ENCODE measurements around the gene TIGD3. TPM values are rescaled to one million over a fixed set of nuclear protein-coding genes. Genes with fewer than 3 reads are reported as not detected.
A peak's percentile ranks its signal among the peaks of the same experiment; 100 is the strongest.

Gene TIGD3
- total and polyA plus RNA-seq, 2 of the 13 experiments (the other 11 are each of a cell fraction or from before 2014, with no cell fraction given), result 0.49 to 4.9 TPM

- TF ChIP-seq NR1H2 (CRISPR knock-in tag; IDR thresholded peaks at IDR 0.05; ENCODE audit: borderline replicate concordance, low read depth) (no peak), SRY (CRISPR knock-in tag; IDR thresholded peaks at IDR 0.05) (no peak), AKAP8 (CRISPR knock-in tag; IDR thresholded peaks at IDR 0.05) (peak; percentile 71; the same call in 1 of the 2 replicates), ZNF460 (CRISPR knock-in tag; IDR thresholded peaks at IDR 0.05; ENCODE audit: borderline replicate concordance) (0 out of 2 replicates have a peak, but pooled peaks have one; percentile 15), HOXA7 (CRISPR knock-in tag; IDR thresholded peaks at IDR 0.05) (no peak), ZNF816 (CRISPR knock-in tag; IDR thresholded peaks at IDR 0.05; ENCODE audit: borderline replicate concordance) (no peak), ZNF616 (CRISPR knock-in tag; IDR thresholded peaks at IDR 0.05; ENCODE audit: low read depth) (no peak), GATA4 (IDR thresholded peaks at IDR 0.05; ENCODE audit: borderline replicate concordance, low read depth) (peak; percentile 62), FIP1L1 (IDR thresholded peaks at IDR 0.05; ENCODE audit: borderline replicate concordance, insufficient read depth, low read depth, low read length) (no peak), TCF7 (IDR thresholded peaks at IDR 0.05; ENCODE audit: low read depth) (peak; percentile 56; the same call in 1 of the 2 replicates), CENPT (CRISPR knock-in tag; IDR thresholded peaks at IDR 0.05; ENCODE audit: low read depth) (no peak), POGZ (CRISPR knock-in tag; IDR thresholded peaks at IDR 0.05) (no peak), BORCS8-MEF2B (CRISPR knock-in tag; IDR thresholded peaks at IDR 0.05) (no peak), ZNF441 (CRISPR knock-in tag; IDR thresholded peaks at IDR 0.05; ENCODE audit: borderline replicate concordance) (no peak), ZNF761 (CRISPR knock-in tag; conservative IDR thresholded peaks at IDR 0.05) (no peak), MEIS1 (CRISPR knock-in tag; IDR thresholded peaks at IDR 0.05; ENCODE audit: borderline replicate concordance) (no peak)
- TF ChIP-seq, protein P1, sequence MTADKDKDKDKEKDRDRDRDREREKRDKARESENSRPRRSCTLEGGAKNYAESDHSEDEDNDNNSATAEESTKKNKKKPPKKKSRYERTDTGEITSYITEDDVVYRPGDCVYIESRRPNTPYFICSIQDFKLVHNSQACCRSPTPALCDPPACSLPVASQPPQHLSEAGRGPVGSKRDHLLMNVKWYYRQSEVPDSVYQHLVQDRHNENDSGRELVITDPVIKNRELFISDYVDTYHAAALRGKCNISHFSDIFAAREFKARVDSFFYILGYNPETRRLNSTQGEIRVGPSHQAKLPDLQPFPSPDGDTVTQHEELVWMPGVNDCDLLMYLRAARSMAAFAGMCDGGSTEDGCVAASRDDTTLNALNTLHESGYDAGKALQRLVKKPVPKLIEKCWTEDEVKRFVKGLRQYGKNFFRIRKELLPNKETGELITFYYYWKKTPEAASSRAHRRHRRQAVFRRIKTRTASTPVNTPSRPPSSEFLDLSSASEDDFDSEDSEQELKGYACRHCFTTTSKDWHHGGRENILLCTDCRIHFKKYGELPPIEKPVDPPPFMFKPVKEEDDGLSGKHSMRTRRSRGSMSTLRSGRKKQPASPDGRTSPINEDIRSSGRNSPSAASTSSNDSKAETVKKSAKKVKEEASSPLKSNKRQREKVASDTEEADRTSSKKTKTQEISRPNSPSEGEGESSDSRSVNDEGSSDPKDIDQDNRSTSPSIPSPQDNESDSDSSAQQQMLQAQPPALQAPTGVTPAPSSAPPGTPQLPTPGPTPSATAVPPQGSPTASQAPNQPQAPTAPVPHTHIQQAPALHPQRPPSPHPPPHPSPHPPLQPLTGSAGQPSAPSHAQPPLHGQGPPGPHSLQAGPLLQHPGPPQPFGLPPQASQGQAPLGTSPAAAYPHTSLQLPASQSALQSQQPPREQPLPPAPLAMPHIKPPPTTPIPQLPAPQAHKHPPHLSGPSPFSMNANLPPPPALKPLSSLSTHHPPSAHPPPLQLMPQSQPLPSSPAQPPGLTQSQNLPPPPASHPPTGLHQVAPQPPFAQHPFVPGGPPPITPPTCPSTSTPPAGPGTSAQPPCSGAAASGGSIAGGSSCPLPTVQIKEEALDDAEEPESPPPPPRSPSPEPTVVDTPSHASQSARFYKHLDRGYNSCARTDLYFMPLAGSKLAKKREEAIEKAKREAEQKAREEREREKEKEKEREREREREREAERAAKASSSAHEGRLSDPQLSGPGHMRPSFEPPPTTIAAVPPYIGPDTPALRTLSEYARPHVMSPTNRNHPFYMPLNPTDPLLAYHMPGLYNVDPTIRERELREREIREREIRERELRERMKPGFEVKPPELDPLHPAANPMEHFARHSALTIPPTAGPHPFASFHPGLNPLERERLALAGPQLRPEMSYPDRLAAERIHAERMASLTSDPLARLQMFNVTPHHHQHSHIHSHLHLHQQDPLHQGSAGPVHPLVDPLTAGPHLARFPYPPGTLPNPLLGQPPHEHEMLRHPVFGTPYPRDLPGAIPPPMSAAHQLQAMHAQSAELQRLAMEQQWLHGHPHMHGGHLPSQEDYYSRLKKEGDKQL (CRISPR knock-in tag; IDR thresholded peaks at IDR 0.05; ENCODE audit: low read depth), result peak; percentile 77; the same call in 1 of the 2 replicates
- TF ChIP-seq, protein P2, sequence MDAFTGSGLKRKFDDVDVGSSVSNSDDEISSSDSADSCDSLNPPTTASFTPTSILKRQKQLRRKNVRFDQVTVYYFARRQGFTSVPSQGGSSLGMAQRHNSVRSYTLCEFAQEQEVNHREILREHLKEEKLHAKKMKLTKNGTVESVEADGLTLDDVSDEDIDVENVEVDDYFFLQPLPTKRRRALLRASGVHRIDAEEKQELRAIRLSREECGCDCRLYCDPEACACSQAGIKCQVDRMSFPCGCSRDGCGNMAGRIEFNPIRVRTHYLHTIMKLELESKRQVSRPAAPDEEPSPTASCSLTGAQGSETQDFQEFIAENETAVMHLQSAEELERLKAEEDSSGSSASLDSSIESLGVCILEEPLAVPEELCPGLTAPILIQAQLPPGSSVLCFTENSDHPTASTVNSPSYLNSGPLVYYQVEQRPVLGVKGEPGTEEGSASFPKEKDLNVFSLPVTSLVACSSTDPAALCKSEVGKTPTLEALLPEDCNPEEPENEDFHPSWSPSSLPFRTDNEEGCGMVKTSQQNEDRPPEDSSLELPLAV (CRISPR knock-in tag; conservative IDR thresholded peaks at IDR 0.05; ENCODE audit: low read depth), result no peak
- TF ChIP-seq, protein P3, sequence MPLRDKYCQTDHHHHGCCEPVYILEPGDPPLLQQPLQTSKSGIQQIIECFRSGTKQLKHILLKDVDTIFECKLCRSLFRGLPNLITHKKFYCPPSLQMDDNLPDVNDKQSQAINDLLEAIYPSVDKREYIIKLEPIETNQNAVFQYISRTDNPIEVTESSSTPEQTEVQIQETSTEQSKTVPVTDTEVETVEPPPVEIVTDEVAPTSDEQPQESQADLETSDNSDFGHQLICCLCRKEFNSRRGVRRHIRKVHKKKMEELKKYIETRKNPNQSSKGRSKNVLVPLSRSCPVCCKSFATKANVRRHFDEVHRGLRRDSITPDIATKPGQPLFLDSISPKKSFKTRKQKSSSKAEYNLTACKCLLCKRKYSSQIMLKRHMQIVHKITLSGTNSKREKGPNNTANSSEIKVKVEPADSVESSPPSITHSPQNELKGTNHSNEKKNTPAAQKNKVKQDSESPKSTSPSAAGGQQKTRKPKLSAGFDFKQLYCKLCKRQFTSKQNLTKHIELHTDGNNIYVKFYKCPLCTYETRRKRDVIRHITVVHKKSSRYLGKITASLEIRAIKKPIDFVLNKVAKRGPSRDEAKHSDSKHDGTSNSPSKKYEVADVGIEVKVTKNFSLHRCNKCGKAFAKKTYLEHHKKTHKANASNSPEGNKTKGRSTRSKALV (CRISPR knock-in tag; IDR thresholded peaks at IDR 0.05), result peak; percentile 71
These were observed 48.9 kb upstream of the TIGD3 start (continued) for GRCh38 chr11:65305501-65306268.
